H54 (cell line): Measurements from ENCODE around the gene TMC7.

Experiments used
- DNase-seq: peaks from one replicate; pipeline ENCODE4 v3.0.0; 2011; ENCODE audit warnings: low spot score, mixed read lengths; ENCODE audit not compliant: insufficient read length
- FAIRE-seq: peaks from 3 replicates; lab custom pipeline; 2011; peaks lifted over from hg19 to GRCh38; lab: Jason Lieb, UNC
- POLR2A ChIP-seq: IDR thresholded peaks from 2 replicates; pipeline ENCODE4 v1.6.1; 2011; ENCODE audit warnings: low read depth, mild to moderate bottlenecking, low read length

Gene TMC7

DNA sequence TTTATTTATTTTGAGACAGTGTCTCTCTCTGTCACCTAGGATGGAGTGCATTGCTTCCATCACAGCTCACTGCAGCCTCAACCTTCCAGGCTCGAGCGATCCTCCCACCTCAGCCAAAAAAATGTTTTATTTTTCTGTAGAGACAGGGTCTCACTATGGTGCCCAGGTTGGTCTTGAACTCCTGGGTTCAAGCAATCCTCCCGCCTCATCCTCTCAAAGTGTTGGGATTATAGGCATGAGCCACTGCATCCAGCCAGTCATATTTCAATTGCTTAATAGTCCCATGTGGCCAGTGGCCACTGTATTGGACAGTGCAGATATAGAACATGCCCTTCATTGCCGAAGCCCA, 15.3 kb downstream of the TMC7 start:
- no peak for TF ChIP-seq POLR2A
- no peak for DNase-seq

DNA sequence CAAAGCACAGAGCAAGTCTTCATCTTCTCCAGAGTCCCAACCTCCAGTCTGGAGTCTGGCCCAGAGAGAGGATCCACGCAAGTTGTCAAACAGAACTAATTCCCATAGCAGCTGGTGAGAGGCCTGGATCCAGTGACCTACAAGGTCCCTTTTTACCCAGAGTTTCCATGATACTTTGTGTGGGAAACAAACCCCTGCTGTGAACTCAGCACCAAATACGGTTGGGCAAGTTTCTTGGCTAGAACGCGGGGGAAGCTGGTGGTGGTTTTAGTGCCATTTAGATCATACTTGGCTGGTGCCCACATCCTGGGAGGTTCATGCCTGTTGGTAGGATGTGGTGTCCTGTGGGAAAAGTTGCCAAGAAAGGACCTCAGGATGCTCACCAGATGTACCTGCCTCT, 18.1 kb downstream of the TMC7 start:
- no peak for FAIRE-seq
- DNase-seq, result peak; percentile 64
- no peak for TF ChIP-seq POLR2A

More for the DNA sequence above, 15.3 kb downstream of the TMC7 start:
- no peak for FAIRE-seq

DNA sequence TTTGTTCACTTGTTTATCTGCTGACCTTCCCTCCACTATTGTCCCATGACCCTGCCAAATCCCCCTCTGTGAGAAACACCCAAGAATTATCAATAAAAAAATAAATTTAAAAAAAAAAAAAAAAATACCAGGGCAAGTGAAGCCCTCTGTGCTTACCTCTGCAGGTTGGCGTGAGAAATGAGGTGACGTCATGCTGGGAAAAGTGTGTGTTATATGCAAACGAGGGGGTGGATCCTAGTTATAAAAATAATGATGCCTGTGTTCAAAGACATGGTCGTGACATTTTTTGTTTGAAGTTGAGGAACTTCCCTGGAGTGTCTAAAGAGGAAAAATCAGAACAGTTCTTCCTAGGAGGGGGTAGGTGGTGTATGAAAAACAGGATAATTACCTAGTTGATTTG, 20.2 kb downstream of the TMC7 start:
- DNase-seq (no peak), FAIRE-seq (no peak)
- TF ChIP-seq POLR2A, result no peak

DNA sequence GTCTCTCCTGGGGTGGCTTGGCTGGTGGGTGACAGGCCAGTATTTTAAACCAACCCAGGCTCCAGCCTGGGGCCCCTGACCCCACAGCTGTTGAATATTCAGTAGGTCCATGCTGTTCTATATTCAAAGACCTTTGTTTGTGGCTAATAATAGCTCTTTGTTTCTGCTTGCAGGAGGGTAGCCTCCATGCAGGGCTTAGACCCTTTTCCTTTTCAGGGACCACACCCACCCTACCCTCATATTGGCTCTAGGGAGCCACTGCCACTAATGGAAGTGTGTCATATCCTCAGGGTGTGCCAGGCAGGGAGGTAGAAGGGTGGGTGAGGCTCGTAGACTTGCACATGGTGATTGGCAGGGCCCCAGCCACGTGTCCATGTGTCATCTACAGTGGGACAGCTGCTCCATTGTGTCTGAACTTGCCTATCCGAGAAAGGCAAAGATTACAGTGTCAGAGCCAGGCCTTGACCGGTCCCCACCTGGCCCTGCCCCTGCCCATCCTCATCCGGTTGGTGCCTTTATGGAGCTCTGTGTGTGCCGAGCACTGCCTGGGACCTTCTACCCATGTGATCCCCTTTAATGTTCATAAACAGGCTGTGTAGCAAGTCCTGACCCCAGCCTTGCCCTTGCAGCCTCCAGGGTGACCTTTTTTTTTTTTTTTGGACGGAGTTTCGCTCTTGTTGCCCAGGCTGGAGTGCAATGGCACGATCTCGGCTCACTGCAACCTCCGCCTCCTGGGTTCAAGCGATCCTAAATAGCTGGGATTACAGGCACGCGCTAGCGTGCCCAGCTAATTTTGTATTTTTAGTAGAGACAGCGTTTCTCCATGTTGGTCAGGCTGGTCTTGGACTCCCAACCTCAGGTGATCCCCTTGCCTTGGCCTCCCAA, 22.1 kb downstream of the TMC7 start:
- TF ChIP-seq POLR2A, result no peak
- FAIRE-seq (peak; percentile 91), DNase-seq (peak; percentile 91)

DNA sequence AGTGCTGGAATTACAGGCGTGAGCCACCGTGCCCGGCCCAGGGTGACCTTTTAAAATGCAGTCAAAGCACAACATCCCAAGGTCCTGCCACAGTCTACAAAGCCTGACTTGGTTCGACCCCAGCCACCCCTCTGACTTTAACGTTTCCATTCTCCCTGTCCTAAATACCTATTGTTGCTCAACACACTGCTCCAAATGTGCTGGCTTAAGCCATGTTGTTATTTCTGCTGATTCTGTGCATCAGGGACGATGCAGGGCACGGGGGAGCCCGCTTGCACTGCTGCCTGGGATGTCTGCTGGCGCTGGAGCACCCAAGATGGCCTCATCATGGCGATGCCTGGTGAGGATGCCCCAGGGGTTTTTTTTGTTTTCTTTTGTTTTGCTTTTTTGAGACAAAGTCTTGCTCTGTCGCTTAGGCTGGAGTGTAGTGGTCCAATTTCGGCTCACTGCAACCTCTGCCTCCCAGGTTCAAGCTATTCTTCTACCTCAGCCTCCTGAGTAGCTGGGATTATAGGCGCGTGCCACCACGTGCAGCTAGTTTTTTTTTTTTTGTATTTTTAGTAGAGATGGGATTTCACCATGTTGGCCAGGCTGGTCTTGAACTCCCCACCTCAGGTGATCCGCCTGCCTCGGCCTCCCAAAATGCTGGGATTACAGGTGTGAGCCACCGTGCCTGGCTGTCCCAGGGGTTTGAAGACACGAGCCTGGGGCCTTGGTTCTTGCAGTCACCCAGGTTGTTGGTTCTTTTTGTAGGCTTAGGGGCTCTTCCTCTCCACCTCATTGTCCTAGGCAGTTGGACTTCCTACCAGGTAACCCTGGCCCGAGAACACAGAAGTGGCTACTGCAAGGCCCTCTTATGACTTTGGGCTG, 22.9 kb downstream of the TMC7 start:
- no peak for TF ChIP-seq POLR2A
- FAIRE-seq (no peak), DNase-seq (no peak)

DNA sequence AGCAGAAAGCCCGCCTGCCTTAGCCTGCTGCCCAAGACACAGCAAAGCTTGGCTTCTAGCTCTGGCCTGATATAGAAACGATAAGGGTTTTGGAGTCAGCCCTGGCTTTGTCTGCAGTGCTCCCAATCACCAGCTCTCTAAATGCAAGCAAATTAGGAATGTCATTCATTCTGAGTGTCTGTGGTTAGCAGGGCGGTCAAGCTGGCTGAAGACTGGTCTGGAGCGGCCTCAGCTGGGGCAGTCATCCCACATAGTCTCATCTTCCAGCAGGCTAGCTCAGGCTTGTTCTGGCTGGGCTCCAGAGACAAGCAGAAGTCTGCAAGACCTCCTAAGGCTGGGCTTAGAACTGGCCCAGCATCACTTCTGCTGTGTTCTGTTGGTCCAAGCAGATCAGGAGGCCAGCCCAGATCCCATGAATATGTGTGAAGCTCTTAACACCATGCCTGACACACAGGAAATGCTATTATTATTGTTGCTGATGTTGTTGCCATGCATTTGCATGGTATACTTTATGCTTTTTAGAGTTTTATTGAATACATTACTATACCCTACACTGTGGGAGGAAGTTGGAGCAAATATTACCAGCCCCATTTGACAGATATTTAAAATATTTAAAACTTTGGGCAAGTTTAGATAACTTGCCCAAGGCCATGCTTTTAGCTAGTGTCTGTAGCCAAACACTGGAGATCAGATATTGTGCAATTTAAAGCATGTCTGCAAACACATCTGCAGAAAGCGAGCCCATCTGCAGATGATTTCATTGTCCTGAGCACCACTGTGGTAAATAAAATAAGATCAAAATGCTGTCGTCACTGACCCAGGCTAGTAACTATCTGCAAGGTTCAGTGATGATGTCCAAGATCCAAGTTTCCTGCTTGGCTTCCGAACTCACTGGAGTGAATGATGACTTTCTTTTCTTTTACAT, 24.8 kb downstream of the TMC7 start:
- no peak for TF ChIP-seq POLR2A
- FAIRE-seq, result no peak
- no peak for DNase-seq

DNA sequence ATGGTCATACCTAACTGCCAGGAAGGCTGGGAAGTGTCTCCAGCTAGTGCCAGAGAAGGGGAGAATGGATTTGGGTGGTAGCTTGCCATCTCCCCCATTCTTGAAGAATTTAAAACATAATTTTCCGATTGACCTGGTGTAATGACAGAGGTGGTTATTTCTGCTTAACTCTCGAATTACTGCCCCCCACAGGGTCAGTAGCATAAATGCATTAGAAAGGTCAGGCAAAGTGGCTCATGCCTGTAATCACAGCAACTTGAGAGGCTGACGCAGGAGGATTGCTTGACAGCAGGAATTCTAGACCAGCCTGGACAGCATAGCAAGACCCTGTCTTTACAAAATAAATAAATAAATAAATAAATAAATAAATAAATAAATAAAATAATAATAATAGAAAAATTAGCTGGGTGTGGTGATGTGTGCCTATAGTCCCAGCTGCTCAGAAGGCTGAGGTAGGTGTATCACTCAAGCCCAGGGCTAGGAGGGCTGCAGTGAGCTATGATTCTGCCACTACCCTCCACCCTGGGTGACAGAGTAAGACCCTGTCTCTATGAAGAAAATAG, 27.5 kb downstream of the TMC7 start:
- FAIRE-seq (no peak), DNase-seq (no peak)
- no peak for TF ChIP-seq POLR2A

DNA sequence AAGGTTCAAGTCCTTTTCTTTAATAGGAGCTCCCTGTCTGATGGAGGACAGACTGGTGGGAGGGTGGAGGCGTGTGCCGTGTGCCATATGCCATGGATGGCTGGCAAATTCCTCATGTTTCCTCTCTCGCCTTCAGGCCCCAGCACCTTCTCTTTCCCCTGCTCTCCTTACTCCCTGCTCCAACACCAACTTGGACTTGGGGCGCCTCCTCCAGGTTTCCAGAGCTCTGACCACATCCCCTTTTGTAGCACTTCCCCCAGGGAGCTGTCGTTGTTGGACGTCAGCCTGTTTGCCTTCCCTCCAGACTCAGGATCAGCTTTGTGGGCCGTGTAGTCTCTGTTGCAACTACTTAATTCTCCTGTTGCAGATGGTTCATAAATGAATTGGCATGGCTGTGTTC, 30.7 kb downstream of the TMC7 start:
- no peak for DNase-seq
- no peak for TF ChIP-seq POLR2A
- no peak for FAIRE-seq

DNA sequence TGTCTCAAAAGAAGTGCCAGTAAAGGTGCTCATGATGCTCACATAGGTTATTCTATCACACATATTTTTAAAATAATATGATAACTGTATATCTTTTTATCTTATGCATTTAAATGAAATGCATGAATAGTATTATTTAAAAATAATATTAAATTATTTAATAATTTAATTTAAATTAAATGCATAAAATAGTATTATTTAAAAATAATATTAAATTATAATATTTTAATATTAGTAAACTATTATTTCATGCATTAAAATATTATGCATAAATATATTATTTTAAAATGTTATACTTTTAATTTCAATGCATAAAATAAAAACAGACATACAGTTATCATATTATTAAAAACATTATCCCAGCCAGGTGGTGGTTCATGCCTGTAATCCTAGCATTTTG, 33.4 kb downstream of the TMC7 start:
- FAIRE-seq (no peak), DNase-seq (no peak)
- no peak for TF ChIP-seq POLR2A

DNA sequence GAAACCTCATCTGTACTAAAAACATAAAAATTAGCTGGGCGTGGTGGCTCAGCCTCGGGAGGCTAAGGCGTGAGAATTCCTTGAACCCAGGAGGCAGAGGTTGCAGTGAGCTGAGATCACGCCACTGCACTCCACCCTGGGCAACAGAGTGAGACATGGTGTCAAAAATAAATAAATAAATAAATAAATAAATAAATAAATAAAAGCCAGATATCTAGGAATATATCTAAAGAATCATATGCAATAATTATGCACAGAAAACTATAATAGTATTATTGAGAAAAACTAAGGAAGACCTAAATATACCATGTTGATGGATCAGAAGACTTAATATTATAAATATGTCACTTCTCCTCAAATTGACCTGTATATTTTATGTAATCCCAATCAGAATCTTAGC, 37.0 kb downstream of the TMC7 start:
- DNase-seq, result no peak
- no peak for TF ChIP-seq POLR2A
- no peak for FAIRE-seq

DNA sequence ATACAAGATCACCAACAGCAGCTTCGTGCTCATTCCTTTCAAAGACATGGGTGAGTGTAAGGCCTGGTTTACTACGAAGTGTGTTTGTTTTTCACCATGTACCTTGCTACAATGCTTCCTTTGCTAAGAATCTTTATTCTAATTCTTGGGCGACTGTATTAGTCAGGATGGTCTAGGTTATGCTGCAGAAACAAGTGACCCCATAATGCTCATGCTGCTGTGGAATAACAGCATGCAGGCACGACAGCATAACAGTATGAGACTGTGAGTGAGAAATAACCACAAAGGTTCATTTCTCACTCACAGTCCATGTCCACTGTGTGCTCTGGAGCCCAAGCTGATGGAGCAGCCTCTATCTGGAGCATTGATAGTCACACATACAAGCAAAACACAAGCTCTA, 38.0 kb downstream of the TMC7 start:
- no peak for TF ChIP-seq POLR2A
- DNase-seq (no peak), FAIRE-seq (no peak)

DNA sequence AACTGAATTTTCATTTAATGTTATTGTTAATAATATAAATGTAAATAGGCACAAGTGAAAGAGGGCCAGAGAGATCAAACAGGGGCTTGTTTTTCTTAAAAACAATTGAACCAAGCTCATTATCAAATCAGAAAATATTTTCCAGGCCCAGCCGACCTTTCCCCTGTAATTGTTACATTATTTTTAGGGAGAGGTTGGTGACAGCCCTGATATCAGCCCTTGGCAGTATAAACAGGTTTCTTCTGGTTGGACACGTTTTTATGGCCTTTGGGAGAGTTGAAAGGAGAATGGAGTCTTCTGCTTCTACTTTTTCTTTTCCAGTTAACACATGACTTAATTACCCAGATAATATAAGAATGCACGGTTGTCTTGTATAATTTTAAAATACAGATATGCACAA, 43.7 kb downstream of the TMC7 start:
- no peak for FAIRE-seq
- no peak for TF ChIP-seq POLR2A
- no peak for DNase-seq

DNA sequence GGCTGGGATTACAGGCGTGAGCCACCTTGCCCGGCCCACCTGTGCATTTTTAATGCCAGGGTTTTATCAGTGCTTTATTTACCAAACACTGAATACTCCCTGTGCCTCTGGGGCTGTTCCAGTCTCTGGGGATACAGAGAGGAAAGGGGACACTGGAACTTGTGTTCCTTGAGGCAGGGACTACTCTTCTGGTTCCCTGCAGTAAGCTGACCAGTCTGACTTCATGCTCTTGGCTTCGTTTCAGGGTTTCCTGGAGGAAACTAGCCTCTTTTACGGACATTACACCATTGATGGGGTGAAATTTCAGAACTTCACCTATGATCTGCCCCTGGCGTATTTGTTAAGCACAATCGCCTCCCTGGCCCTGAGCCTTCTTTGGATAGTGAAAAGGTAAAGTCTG, 46.2 kb downstream of the TMC7 start:
- TF ChIP-seq POLR2A, result no peak
- FAIRE-seq, result no peak
- DNase-seq, result no peak
